Lower lobe of right lung (tissue), 2 donors: Measurements from ENCODE around the gene NAV2. TPM values are rescaled to one million over a fixed set of nuclear protein-coding genes. Genes with fewer than 3 reads are reported as not detected.

Source experiments
- ATAC-seq, 2 donors: fragments of 200-7000 bp; cut with Tn5 transposase; one replicate each; pipeline ENCODE4 v1.9.1; 2020 to 2022; ENCODE audit warnings: mild to moderate bottlenecking in 2 of 2, moderate library complexity in 2 of 2
- DNase-seq: peaks from one replicate; pipeline ENCODE4 v3.0.0-alpha.2; 2020
- H3K27ac ChIP-seq: fragments of 200-600 bp; one replicate; pipeline ENCODE4 v1.8.0; 2022
- H3K27me3 ChIP-seq: fragments of 200-600 bp; one replicate; pipeline ENCODE4 v1.8.0; 2022; ENCODE audit warnings: low read depth
- H3K36me3 ChIP-seq: fragments of 200-600 bp; one replicate; pipeline ENCODE4 v1.8.0; 2022; ENCODE audit warnings: mild to moderate bottlenecking
- H3K4me1 ChIP-seq: fragments of 200-600 bp; one replicate; pipeline ENCODE4 v1.8.0; 2022
- H3K4me3 ChIP-seq: fragments of 200-600 bp; one replicate; pipeline ENCODE4 v1.8.0; 2022; ENCODE audit warnings: mild to moderate bottlenecking
- H3K9me3 ChIP-seq: fragments of 200-600 bp; one replicate; pipeline ENCODE4 v1.8.0; 2022
- intact Hi-C: fragments of 100-400 bp; cut with DNase I; formaldehyde crosslinking; loops from one replicate; pipeline ENCODE4 v1.11.0; 2022
- total RNA-seq: library from RNA; stranded (reverse); fragmentation: NEBNext Ultra II Directional; extraction: Animal tissue kit (Norgen Biotek cat#: 25700); gene quantifications from one replicate; pipeline ENCODE4 v1.2.1, GENCODE V29; 2021
- TF ChIP-seq, protein P1 (sequence below): fragments of 200-600 bp; IDR thresholded peaks from one replicate; pipeline ENCODE4 v1.8.0; 2022; ENCODE audit warnings: antibody characterized with exemption, mild to moderate bottlenecking
- donor health status: DM: no; HTN: yes; CAD: no; lungs with severe emphysema.

The NAV2 gene
- total RNA-seq, 1 donor from 2014 or later, result 36.9 TPM

DNA sequence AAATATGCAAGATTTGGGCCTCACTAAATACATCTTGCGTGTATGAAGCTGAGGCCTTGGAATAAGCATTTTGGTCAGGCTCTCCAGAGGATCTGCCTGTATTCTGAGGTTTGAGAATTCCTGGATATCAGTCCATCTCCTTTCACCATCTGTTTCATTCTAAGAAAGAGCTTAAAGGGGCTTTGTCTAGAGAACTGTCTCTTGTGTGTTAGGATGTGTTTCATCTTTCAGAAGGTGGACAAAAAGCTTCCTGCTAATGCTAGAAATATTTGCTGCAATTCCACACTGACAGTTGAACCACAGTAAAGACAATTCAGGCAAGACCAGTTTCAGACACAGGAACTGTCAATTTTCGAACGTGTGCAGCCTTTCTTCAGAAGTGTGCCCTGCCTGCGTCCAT, 262.2 kb downstream of the NAV2 start:
- H3K27ac ChIP-seq, result no peak overlapping the region
- intact Hi-C loops, result no loop called here
- H3K27me3 ChIP-seq, result no peaks in the 10 kb centered on the region
- TF ChIP-seq, protein P1, sequence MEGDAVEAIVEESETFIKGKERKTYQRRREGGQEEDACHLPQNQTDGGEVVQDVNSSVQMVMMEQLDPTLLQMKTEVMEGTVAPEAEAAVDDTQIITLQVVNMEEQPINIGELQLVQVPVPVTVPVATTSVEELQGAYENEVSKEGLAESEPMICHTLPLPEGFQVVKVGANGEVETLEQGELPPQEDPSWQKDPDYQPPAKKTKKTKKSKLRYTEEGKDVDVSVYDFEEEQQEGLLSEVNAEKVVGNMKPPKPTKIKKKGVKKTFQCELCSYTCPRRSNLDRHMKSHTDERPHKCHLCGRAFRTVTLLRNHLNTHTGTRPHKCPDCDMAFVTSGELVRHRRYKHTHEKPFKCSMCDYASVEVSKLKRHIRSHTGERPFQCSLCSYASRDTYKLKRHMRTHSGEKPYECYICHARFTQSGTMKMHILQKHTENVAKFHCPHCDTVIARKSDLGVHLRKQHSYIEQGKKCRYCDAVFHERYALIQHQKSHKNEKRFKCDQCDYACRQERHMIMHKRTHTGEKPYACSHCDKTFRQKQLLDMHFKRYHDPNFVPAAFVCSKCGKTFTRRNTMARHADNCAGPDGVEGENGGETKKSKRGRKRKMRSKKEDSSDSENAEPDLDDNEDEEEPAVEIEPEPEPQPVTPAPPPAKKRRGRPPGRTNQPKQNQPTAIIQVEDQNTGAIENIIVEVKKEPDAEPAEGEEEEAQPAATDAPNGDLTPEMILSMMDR, result no peak
- no peak overlapping the region for H3K4me3 ChIP-seq
- H3K9me3 ChIP-seq, result no peaks in the 10 kb centered on the region
- no peak for ATAC-seq
- H3K36me3 ChIP-seq, result no peaks in the 10 kb centered on the region
- H3K4me1 ChIP-seq, result peaks cover 9% of the 10 kb centered on the region
- DNase-seq, result no peak

DNA sequence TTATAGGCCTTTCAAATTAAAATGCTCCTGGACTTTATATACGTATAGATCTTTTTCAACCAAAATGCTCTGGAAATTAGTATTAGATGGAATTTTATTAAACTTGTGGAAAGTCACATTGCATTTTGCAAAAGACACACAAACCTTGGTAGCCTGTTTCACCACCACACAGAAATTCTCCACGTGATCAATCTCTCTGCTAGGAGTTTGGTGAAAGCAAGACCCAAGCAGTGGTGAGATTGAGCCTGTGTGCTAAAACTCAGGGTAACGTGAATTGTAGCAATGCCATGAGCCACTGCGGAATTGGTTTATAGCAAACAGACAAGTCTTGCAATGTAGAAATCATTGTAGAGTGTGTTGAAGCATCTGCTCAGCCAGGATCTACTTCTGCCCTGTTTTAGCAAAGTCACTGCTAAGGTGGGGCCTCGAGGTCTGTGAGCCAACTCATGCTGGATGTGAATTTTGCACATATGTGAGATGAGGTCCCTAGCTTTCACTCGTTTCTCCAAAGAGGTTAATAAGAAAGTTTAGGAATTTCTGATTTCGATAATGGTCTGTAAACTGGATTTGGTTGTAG, 262.9 kb downstream of the NAV2 start:
- TF ChIP-seq, protein P1, result no peak
- DNase-seq (no peak), ATAC-seq (no peak)
- no peak overlapping the region for H3K27ac ChIP-seq
- H3K36me3 ChIP-seq, result no peaks in the 10 kb centered on the region
- peaks cover 16% of the 10 kb centered on the region for H3K4me1 ChIP-seq
- no peak overlapping the region for H3K4me3 ChIP-seq
- no peaks in the 10 kb centered on the region for H3K9me3 ChIP-seq
- intact Hi-C loops, result no loop called here
- H3K27me3 ChIP-seq, result no peaks in the 10 kb centered on the region

DNA sequence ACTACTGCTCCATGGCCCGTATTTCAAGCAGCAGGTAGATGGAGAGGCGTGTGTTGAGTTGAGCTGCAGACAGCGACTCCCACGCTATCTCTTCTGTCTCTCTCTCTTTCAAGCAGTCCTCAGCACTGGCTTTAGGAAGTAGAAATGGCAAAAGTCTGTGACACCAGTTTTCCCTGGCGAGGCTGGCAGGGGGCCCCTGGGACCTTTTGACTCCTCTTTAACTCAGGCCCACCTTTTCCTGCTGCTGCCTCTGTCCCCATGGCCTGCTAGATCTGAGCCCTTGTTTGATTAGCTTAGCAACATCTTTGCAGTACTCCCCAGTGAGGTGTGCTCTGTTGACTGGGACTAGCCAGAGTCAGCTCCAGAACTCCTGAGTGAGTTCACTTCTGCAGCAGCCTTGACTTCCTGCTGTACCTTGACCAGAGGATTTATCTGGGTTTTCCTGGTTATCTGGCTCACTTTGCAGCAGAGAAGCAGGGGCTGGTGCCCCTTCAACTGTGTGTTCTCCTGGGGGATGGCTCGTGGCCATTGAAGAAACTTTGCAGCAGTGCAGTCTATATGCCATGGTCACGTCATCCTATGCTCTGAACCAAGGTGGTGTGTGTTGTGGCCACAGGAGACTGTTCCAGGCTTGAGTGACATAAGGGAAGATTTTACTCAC, 263.8 kb downstream of the NAV2 start:
- no peak overlapping the region for H3K4me3 ChIP-seq
- TF ChIP-seq, protein P1, result no peak
- DNase-seq, result no peak

DNA sequence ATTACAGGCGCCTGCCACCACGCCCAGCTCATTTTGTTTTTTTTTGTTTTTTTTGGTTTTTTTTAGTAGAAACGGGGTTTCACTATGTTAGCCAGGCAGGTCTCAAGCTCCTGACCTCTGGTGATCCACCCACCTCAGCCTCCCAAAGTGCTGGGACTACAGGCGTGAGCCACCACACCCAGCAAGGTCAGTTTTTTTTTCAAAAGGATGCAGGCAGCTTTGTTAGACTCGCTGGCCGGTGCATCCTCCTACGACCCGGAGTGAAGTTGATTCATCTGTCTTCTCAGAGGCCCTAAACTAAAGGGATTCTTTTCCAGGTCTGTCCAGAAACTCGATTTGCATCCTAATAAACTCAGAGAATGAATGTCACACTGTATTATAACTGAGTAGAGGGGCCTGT, 265.3 kb downstream of the NAV2 start:
- intact Hi-C loops, result no loop called here
- H3K27me3 ChIP-seq, result no peaks in the 10 kb centered on the region
- no peaks in the 10 kb centered on the region for H3K36me3 ChIP-seq
- peak overlapping the region; percentile 15 for H3K27ac ChIP-seq
- H3K4me3 ChIP-seq, result no peak overlapping the region
- H3K4me1 ChIP-seq, result peaks cover 35% of the 10 kb centered on the region
- no peak for ATAC-seq
- TF ChIP-seq, protein P1, result no peak
- DNase-seq, result no peak
- no peaks in the 10 kb centered on the region for H3K9me3 ChIP-seq

More for the DNA sequence above, 263.8 kb downstream of the NAV2 start:
- Histone ChIP-seq H3K27ac (no peak overlapping the region), H3K27me3 (no peaks in the 10 kb centered on the region), H3K36me3 (no peaks in the 10 kb centered on the region), H3K4me1 (peaks cover 25% of the 10 kb centered on the region), H3K9me3 (no peaks in the 10 kb centered on the region)
- intact Hi-C loops, result no loop called here
- ATAC-seq, result no peak

DNA sequence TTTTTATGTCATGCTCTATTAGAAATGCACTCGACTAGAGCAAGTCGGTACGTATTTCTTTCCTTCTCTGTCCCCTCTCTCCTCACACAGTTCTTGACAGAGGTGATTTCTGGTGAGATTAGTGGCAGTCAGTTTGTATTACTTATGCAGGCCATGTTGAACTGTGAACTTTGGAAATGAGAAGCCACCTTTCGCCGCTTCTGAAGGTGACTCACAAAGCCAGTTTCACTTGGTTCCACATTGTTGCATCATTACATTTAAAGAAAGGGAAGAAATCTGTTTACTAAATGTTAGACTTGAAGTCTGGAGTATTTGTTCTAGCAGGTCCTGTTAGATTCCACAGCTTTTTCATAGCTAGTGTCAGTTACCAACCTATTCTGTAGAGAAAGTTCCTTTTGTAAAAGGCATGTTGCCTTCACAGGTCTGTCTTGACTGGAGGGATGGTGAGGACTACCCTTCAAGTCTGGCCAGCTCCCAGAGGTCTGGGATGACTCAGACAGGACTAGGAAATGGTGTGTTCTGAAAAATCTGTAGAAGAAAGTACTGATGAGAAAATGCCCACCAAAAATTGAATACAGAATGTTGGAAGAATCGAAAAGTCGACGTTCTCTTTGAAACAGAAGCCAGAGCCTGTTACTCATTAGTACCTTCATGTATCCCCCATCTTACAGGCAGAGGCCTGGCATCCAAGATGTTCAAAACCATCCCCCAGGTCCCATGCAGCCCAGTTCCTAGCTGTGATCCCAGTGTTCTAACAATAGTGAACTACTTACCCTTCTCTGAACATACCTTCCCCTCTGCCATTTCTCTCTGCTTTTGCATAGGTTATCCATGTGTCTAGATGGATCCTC, 266.3 kb downstream of the NAV2 start:
- peaks cover 35% of the 10 kb centered on the region for H3K4me1 ChIP-seq
- no peaks in the 10 kb centered on the region for H3K36me3 ChIP-seq
- ATAC-seq (peak; percentile 84 to 90), DNase-seq (peak; percentile 51)
- intact Hi-C loops, result no loop called here
- no peaks in the 10 kb centered on the region for H3K9me3 ChIP-seq
- H3K4me3 ChIP-seq, result no peak overlapping the region
- no peaks in the 10 kb centered on the region for H3K27me3 ChIP-seq
- H3K27ac ChIP-seq, result peak overlapping the region; percentile 15
- TF ChIP-seq, protein P1, result no peak
